Measurements from ENCODE around the gene CTCF. TPM values are rescaled to one million over a fixed set of nuclear protein-coding genes. Genes with fewer than 3 reads are reported as not detected.
"Not testable (repeated sequence)": the region's sequence is repeated elsewhere in the genome, so short reads cannot be mapped to it uniquely, and the experiment has no call there.

CTCF gene
- polyA plus RNA-seq (ENCODE audit: insufficient read length in 4 of 4): 10 to 100 TPM; 68.3 to 87.1 (median 81.8) TPM

- DNase-seq (ENCODE audit: low read depth in 4 of 4, low spot score in 3 of 4): peak in 3 of 4 donors; percentile 55 to 63 (median 56)
Measured at GRCh38 chr16:67562526-67562917, at the start of gene CTCF. CTCF (plus strand) TSS chr16:67562526; CDS start chr16:67610833, 48,307 bp downstream.

- not testable (repeated sequence) for DNase-seq (ENCODE audit: low read depth in 4 of 4, low spot score in 3 of 4)
Measured at GRCh38 chr16:67513892-67514291, 48.4 kb upstream of the CTCF start.

GRCh38 chr16:67514382-67514828 is 47.9 kb upstream of the CTCF start:
- DNase-seq (ENCODE audit: low read depth in 4 of 4, low spot score in 3 of 4): no peak

GRCh38 chr16:67516296-67517154 is 45.8 kb upstream of the CTCF start:
- DNase-seq (ENCODE audit: low read depth in 4 of 4, low spot score in 3 of 4): no peak

- DNase-seq (ENCODE audit: low read depth in 4 of 4, low spot score in 3 of 4): no peak
Measured at GRCh38 chr16:67517155-67517445, 45.2 kb upstream of the CTCF start.

GRCh38 chr16:67517661-67518423 is 44.5 kb upstream of the CTCF start:
- DNase-seq (ENCODE audit: low read depth in 4 of 4, low spot score in 3 of 4): no peak

GRCh38 chr16:67518676-67519075 is 43.6 kb upstream of the CTCF start:
- no peak for DNase-seq (ENCODE audit: low read depth in 4 of 4, low spot score in 3 of 4)

GRCh38 chr16:67519242-67519641 is 43.1 kb upstream of the CTCF start:
- DNase-seq (ENCODE audit: low read depth in 4 of 4, low spot score in 3 of 4): no peak

GRCh38 chr16:67521095-67521804 is 41.1 kb upstream of the CTCF start:
- DNase-seq (ENCODE audit: low read depth in 4 of 4, low spot score in 3 of 4): peak; percentile 87 to 95 (median 94)

- no peak for DNase-seq (ENCODE audit: low read depth in 4 of 4, low spot score in 3 of 4)
Measured at GRCh38 chr16:67525176-67525860, 37.0 kb upstream of the CTCF start.

GRCh38 chr16:67526149-67526791 is 36.1 kb upstream of the CTCF start:
- no peak for DNase-seq (ENCODE audit: low read depth in 4 of 4, low spot score in 3 of 4)

- no peak for DNase-seq (ENCODE audit: low read depth in 4 of 4, low spot score in 3 of 4)
Measured at GRCh38 chr16:67528222-67528869, 34.0 kb upstream of the CTCF start, which contains the start of gene RIPOR1. RIPOR1 (plus strand) TSS chr16:67528829; CDS start chr16:67538447, 9,618 bp downstream.

GRCh38 chr16:67528870-67529581 is 33.3 kb upstream of the CTCF start:
- no peak for DNase-seq (ENCODE audit: low read depth in 4 of 4, low spot score in 3 of 4)

GRCh38 chr16:67529582-67530012 is 32.7 kb upstream of the CTCF start:
- no peak for DNase-seq (ENCODE audit: low read depth in 4 of 4, low spot score in 3 of 4)

GRCh38 chr16:67530013-67530939 is 32.0 kb upstream of the CTCF start:
- no peak for DNase-seq (ENCODE audit: low read depth in 4 of 4, low spot score in 3 of 4)

- no peak for DNase-seq (ENCODE audit: low read depth in 4 of 4, low spot score in 3 of 4)
Measured at GRCh38 chr16:67531247-67531646, 31.1 kb upstream of the CTCF start.

GRCh38 chr16:67533024-67533560 is 29.2 kb upstream of the CTCF start:
- DNase-seq (ENCODE audit: low read depth in 4 of 4, low spot score in 3 of 4): no peak
